GM10266 (cell line): ENCODE results near the gene PTPRJ.

Experiments
- DNase-seq: peaks from one replicate; pipeline ENCODE4 v3.0.0; 2012; ENCODE audit errors: extremely low spot score
- CTCF ChIP-seq: IDR thresholded peaks from 2 replicates; pipeline ENCODE4 v1.5.1; 2012; ENCODE audit warnings: mild to moderate bottlenecking, low read depth; ENCODE audit not compliant: control insufficient read depth, insufficient read depth; ENCODE audit errors: missing control alignments

The PTPRJ gene

GRCh38 chr11:48207881-48208280 is 227.5 kb downstream of the PTPRJ start:
- no peak for DNase-seq

GRCh38 chr11:48210052-48210451 is 229.7 kb downstream of the PTPRJ start:
- DNase-seq: no peak

More at GRCh38 chr11:48207881-48208280, 227.5 kb downstream of the PTPRJ start:
- no peak for TF ChIP-seq CTCF

GRCh38 chr11:48216510-48216909 is 236.2 kb downstream of the PTPRJ start, which contains the start of gene OR4B1:
Gene OR4B1 (plus strand): TSS chr11:48216810. CDS start chr11:48216810, 0 bp downstream.
- TF ChIP-seq CTCF: no peak
- DNase-seq: no peak

More at GRCh38 chr11:48210052-48210451, 229.7 kb downstream of the PTPRJ start:
- no peak for TF ChIP-seq CTCF
